Stimulated activated CD8-positive, alpha-beta memory T cell treated with anti-CD3 and anti-CD28 coated beads, Interleukin-7, amount 100 ng/mL, for 48 hours (primary cell): Measurements from ENCODE around the gene SLC1A2.
A peak's percentile ranks its signal among the peaks of the same experiment; 100 is the strongest.

Source experiments
- DNase-seq, 2 donors: peaks; one replicate each; pipeline ENCODE4 v3.0.0-alpha.2; 2020; ENCODE audit warnings: low read depth in 1 of 2; ENCODE audit errors: extremely low read depth in 1 of 2

Gene SLC1A2

GRCh38 chr11:35277827-35278226 is 141.5 kb downstream of the SLC1A2 start:
- no peak for DNase-seq

- DNase-seq: no peak
These were observed 142.8 kb downstream of the SLC1A2 start for GRCh38 chr11:35276396-35277145.

GRCh38 chr11:35275786-35276170 is 143.6 kb downstream of the SLC1A2 start:
- DNase-seq: no peak

GRCh38 chr11:35274909-35275785 is 144.2 kb downstream of the SLC1A2 start:
- no peak for DNase-seq

DNA sequence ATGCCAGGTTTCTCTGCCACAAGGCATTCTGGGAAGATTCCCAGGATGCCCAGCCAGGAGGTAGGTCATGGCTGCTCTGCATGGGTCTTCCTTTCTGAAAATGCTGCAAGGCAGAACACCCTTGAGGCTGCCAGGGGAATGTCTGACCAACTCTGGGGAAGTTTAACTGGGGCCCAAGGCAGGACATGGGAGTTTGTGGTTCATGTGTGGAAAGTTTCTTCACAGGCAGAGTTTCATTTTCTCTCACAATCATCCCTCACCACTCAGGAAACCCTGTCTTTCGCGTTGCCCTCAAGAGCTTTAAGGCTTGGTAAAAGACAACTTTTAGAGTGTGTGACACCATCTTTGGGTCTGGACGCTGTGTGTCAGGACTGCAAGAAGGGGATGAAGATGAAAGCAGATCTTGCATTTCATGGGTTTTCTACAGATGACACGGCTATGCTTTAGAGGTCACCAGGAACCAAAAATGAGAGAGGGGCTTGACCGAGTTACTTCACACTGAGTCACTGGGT is 146.9 kb downstream of the SLC1A2 start:
- peak; percentile 28 to 60 for DNase-seq

GRCh38 chr11:35271031-35271430 is 148.3 kb downstream of the SLC1A2 start:
- DNase-seq: no peak

GRCh38 chr11:35270342-35270741 is 149.0 kb downstream of the SLC1A2 start:
- DNase-seq: no peak

DNA sequence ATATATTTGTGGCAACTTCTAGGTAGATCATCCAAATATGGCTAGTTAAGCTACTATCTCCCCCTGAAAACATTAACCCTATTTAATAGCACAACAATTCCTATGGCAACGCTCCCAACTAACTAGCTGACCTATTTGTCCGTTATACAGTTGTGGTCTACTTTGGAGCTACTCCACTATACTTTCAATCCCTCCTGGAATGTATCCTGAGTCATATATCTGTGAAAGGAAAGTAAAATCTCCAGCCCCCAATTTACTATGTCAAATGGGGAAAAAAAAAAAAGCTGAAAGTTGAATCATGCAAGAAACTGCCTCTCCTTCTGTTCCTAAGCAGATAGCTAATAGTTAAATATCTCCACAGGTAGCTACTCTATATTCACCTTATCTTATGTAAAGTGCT is 151.9 kb downstream of the SLC1A2 start:
- no peak for DNase-seq

GRCh38 chr11:35265755-35266454 is 153.5 kb downstream of the SLC1A2 start:
- no peak for DNase-seq

GRCh38 chr11:35262735-35263134 is 156.6 kb downstream of the SLC1A2 start:
- DNase-seq: no peak

- DNase-seq: no peak
These were observed 157.3 kb downstream of the SLC1A2 start for GRCh38 chr11:35262056-35262455.

- DNase-seq: no peak
These were observed 158.2 kb downstream of the SLC1A2 start for GRCh38 chr11:35261197-35261596.

- DNase-seq: no peak
These were observed 158.9 kb downstream of the SLC1A2 start for GRCh38 chr11:35260342-35260985.

DNA sequence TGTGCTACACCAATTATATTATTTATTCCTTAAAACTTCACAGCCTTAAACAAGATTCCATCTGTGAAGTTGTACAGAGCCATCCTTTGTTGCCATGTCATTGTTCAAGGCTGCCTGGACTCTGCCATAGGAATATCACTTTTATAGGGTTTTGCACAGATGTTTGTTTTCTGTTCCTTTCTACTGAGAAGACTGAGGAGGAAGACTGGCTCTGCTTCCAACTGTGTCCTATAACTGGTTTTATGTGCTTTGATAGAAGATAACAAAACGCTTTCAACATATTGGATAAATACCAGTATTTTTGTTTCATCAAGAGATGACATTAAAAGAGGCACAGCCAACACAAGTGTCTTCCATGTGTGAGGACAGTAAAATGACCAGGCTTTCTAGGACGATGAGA is 159.8 kb downstream of the SLC1A2 start:
- no peak for DNase-seq

DNA sequence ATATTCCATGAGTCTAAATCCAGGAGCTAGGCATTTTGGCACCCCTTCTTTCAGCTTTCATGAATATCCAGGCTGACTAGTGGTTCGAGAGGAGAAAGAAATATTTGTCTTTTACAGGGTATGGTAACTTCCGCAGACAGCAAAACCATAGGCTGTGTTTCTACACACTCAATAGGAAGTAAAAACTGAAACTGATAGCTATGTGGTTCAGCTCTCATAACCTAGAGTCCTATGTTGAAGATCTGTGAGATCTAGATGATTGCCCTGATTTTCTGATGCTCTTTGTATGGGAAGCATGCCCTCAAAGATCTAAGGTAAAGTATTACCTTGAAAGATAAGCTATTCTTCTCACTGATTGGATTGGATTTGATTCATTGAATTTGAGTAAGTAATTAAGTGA is 162.1 kb downstream of the SLC1A2 start:
- DNase-seq: no peak

DNA sequence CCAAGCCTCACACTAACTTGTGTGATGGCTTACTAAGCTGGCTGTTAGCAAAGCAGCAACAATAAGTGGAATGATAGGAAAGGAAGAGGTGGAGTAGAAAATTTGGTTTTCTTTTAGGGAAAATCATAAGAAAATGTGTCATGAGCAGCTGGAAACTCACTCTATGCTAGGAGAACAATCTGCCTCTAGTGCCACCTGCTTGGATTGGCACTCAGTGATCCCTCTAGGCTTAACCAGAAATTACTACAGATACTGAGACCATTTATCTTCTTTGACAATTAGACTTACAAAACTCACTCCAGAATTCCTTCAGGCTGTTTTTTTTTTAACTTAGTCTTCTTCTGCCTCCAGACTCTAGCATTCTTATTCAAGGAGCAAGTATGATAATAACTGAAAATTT is 163.1 kb downstream of the SLC1A2 start:
- DNase-seq: no peak

GRCh38 chr11:35255514-35255913 is 163.8 kb downstream of the SLC1A2 start:
- DNase-seq: no peak

GRCh38 chr11:35253237-35253636 is 166.1 kb downstream of the SLC1A2 start:
- DNase-seq: no peak

DNA sequence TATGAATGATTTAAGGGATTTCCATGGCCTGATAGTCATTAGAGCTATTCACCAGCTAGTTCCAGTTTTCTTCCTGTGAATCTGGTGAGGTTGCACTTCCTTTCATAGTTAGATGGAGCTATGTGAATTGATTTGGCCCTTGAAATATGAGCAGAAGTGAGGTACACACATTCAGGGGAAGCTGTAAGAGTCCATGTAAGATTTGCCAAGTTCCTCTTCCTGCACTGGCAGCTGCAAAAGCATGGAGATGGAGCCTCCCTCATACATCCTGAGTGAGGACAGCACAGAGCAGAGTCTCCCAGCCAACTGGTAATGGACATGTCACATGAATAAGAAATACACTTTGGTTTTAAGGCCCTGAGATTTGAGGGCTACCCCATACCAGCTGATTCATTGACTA is 168.7 kb downstream of the SLC1A2 start:
- no peak for DNase-seq

GRCh38 chr11:35250192-35250591 is 169.2 kb downstream of the SLC1A2 start:
- DNase-seq: no peak
